ENCODE results near the gene PIGK. TPM values are rescaled to one million over a fixed set of nuclear protein-coding genes. Genes with fewer than 3 reads are reported as not detected.

The PIGK gene
- total and polyA plus RNA-seq, 2 donors (not counting 3 experiments of a cell fraction or from before 2014, with no cell fraction given) = 12.3 to 32.3 TPM

DNA sequence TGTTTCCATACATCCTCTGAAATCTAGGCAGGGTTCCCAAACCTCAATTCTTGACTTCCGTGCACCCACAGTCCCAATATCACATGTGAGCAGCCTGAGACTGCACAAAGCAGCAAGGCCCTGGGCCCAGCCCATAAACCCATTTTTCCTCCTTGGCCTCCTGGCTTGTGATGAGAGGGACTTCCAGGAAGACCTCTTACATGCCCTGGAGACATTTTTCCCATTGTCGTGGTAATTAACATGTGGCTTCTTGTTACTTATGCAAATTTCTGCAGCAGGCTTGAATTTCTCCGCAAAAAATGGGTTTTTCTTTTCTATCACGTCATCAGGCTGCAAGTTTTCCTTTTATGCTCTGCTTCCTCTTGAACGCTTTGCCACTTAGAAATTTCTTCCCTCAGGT is 3.3 kb upstream of the PIGK start:
- Histone ChIP-seq H3K9ac (replicated peaks; ENCODE audit: extremely low read depth, insufficient read depth, low read length) (no peak overlapping the region), H3K9me3 (replicated peaks; ENCODE audit: control insufficient read depth, insufficient read depth, low read length) (no peaks in the 10 kb centered on the region), H3K4me2 (ENCODE audit: insufficient read depth, low read length) (no peak overlapping the region), H4K20me1 (replicated peaks; ENCODE audit: control insufficient read depth, extremely low read depth, insufficient read depth, low read length) (no peaks in the 10 kb centered on the region), H3K27me3 (ENCODE audit: control insufficient read depth in 2 of 2, insufficient read depth in 2 of 2, low read length in 2 of 2) (no peaks in the 10 kb centered on the region), H3K27ac (ENCODE audit: insufficient read depth, low read depth, low read length) (no peak overlapping the region), H3K36me3 (ENCODE audit: control insufficient read depth in 2 of 2, extremely low read depth in 1 of 2, insufficient read depth in 2 of 2, low read length in 2 of 2) (no peaks in the 10 kb centered on the region), H3K4me1 (ENCODE audit: control insufficient read depth, extremely low read depth, insufficient read depth, low read length) (peaks cover 19% of the 10 kb centered on the region), H2AFZ (ENCODE audit: low read depth, low read length) (no peak overlapping the region), H3K4me3 (replicated peaks in 1 of 3; ENCODE audit: insufficient read depth in 1 of 3, low read depth in 1 of 3, low read length in 3 of 3) (no peak overlapping the region), H3K79me2 (ENCODE audit: control insufficient read depth, insufficient read depth, low read length) (no peaks in the 10 kb centered on the region), H3K9me1 (replicated peaks; ENCODE audit: control insufficient read depth, extremely low read depth, insufficient read depth, low read length) (no peaks in the 10 kb centered on the region)
- POLR2A ChIA-PET = no interaction called here
- CTCF ChIA-PET = no interaction called here
- no peak for FAIRE-seq
- TF ChIP-seq MYC (IDR thresholded peaks at IDR 0.05; ENCODE audit: low read depth, low read length) = no peak
- TF ChIP-seq POLR2A (IDR thresholded peaks at IDR 0.05; ENCODE audit: low read depth, low read length) = no peak
- no peak for TF ChIP-seq JUN (IDR thresholded peaks at IDR 0.05; ENCODE audit: borderline replicate concordance, insufficient read depth, insufficient read length, low read depth)
- TF ChIP-seq, protein P1, sequence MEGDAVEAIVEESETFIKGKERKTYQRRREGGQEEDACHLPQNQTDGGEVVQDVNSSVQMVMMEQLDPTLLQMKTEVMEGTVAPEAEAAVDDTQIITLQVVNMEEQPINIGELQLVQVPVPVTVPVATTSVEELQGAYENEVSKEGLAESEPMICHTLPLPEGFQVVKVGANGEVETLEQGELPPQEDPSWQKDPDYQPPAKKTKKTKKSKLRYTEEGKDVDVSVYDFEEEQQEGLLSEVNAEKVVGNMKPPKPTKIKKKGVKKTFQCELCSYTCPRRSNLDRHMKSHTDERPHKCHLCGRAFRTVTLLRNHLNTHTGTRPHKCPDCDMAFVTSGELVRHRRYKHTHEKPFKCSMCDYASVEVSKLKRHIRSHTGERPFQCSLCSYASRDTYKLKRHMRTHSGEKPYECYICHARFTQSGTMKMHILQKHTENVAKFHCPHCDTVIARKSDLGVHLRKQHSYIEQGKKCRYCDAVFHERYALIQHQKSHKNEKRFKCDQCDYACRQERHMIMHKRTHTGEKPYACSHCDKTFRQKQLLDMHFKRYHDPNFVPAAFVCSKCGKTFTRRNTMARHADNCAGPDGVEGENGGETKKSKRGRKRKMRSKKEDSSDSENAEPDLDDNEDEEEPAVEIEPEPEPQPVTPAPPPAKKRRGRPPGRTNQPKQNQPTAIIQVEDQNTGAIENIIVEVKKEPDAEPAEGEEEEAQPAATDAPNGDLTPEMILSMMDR (IDR thresholded peaks at IDR 0.05; ENCODE audit: extremely low read depth in 1 of 2, insufficient read depth in 1 of 2, low read depth in 1 of 2, low read length in 2 of 2) = no peak
- no peak for TF ChIP-seq FOS (IDR thresholded peaks at IDR 0.05; ENCODE audit: borderline replicate concordance, insufficient read depth, low read length)
- no peak for TF ChIP-seq POLR2AphosphoS5 (IDR thresholded peaks at IDR 0.05; ENCODE audit: insufficient read depth, low read depth, low read length)
- no peak for TF ChIP-seq EZH2 (IDR thresholded peaks at IDR 0.05; ENCODE audit: borderline replicate concordance, low read depth, low read length, severe bottlenecking)
- no peak for TF ChIP-seq GATA2 (IDR thresholded peaks at IDR 0.05; ENCODE audit: insufficient read depth, insufficient read length, low read depth, low read length)
- no peak for TF ChIP-seq MAX (IDR thresholded peaks at IDR 0.05; ENCODE audit: insufficient read depth, insufficient read length)
- dilution Hi-C loops (cut with MboI; ENCODE audit: extremely low pct_ligation_motif_present, low sequenced_read_pairs) (no loop called here), intact Hi-C loops (cut with micrococcal nuclease) (no loop called here)
- BruUV-seq (replicated peaks) = no TSS peak
- DNase-seq (ENCODE audit: low read depth, low spot score) = no peak

Data from endothelial cell of umbilical vein (primary cell).